ENCODE results near the gene CRY2.
"Not testable (repeated sequence)": the region's sequence is repeated elsewhere in the genome, so short reads cannot be mapped to it uniquely, and the experiment has no call there.

CRY2 gene

GRCh38 chr11:45901626-45902025 lies 54.4 kb downstream of the CRY2 start:
- no peaks in the 10 kb centered on the region for H3K36me3 ChIP-seq (ENCODE audit: insufficient read depth, low read length)
- peaks cover 6% of the 10 kb centered on the region; the same call in 1 of the 2 replicates for H3K4me1 ChIP-seq (ENCODE audit: insufficient read depth, low read length)
- H3K9ac ChIP-seq (ENCODE audit: low read depth, low read length), result no peak overlapping the region
- no peaks in the 10 kb centered on the region for H3K9me3 ChIP-seq (ENCODE audit: control insufficient read depth, insufficient read depth, low read length)

- Histone ChIP-seq H3K4me1 (ENCODE audit: insufficient read depth, low read length) (peaks cover 11% of the 10 kb centered on the region; the same call in 1 of the 2 replicates), H3K9me3 (ENCODE audit: control insufficient read depth, insufficient read depth, low read length) (no peaks in the 10 kb centered on the region), H3K36me3 (ENCODE audit: insufficient read depth, low read length) (no peaks in the 10 kb centered on the region), H3K9ac (ENCODE audit: low read depth, low read length) (no peak overlapping the region)
Observed at GRCh38 chr11:45902452-45903380, 55.4 kb downstream of the CRY2 start.

- H3K9ac ChIP-seq (ENCODE audit: low read depth, low read length), result no peak overlapping the region
- H3K9me3 ChIP-seq (ENCODE audit: control insufficient read depth, insufficient read depth, low read length), result no peaks in the 10 kb centered on the region
- no peaks in the 10 kb centered on the region for H3K36me3 ChIP-seq (ENCODE audit: insufficient read depth, low read length)
- peaks cover 4% of the 10 kb centered on the region; the same call in 1 of the 2 replicates for H3K4me1 ChIP-seq (ENCODE audit: insufficient read depth, low read length)
Observed at GRCh38 chr11:45904309-45904915, 57.1 kb downstream of the CRY2 start.

- Histone ChIP-seq H3K36me3 (ENCODE audit: insufficient read depth, low read length) (no peaks in the 10 kb centered on the region), H3K4me1 (ENCODE audit: insufficient read depth, low read length) (peaks cover 4% of the 10 kb centered on the region; the same call in 1 of the 2 replicates), H3K9me3 (ENCODE audit: control insufficient read depth, insufficient read depth, low read length) (no peaks in the 10 kb centered on the region), H3K9ac (ENCODE audit: low read depth, low read length) (no peak overlapping the region)
Observed at GRCh38 chr11:45905095-45905494, 57.8 kb downstream of the CRY2 start.

GRCh38 chr11:45905576-45905975 lies 58.3 kb downstream of the CRY2 start:
- not testable (repeated sequence) for H3K36me3 ChIP-seq (ENCODE audit: insufficient read depth, low read length)

GRCh38 chr11:45906096-45906682 lies 58.9 kb downstream of the CRY2 start:
- no peaks in the 10 kb centered on the region for H3K9me3 ChIP-seq (ENCODE audit: control insufficient read depth, insufficient read depth, low read length)
- peaks cover 4% of the 10 kb centered on the region; the same call in 1 of the 2 replicates for H3K4me1 ChIP-seq (ENCODE audit: insufficient read depth, low read length)
- H3K9ac ChIP-seq (ENCODE audit: low read depth, low read length), result no peak overlapping the region
- no peaks in the 10 kb centered on the region for H3K36me3 ChIP-seq (ENCODE audit: insufficient read depth, low read length)

More at GRCh38 chr11:45905576-45905975, 58.3 kb downstream of the CRY2 start:
- not testable (repeated sequence) for H3K9ac ChIP-seq (ENCODE audit: low read depth, low read length); H3K4me1 ChIP-seq (ENCODE audit: insufficient read depth, low read length); H3K9me3 ChIP-seq (ENCODE audit: control insufficient read depth, insufficient read depth, low read length)

- Histone ChIP-seq H3K9ac (ENCODE audit: low read depth, low read length) (no peak within 1 kb of the TSS), H3K36me3 (ENCODE audit: insufficient read depth, low read length) (no peaks in the 10 kb centered on the region), H3K9me3 (ENCODE audit: control insufficient read depth, insufficient read depth, low read length) (no peaks in the 10 kb centered on the region), H3K4me1 (ENCODE audit: insufficient read depth, low read length) (peaks cover 4% of the 10 kb centered on the region; the same call in 1 of the 2 replicates)
Observed at GRCh38 chr11:45906965-45907611, 59.8 kb downstream of the CRY2 start, which contains the start of gene FREY1. Gene FREY1, minus strand, starts transcription at chr11:45907271. Its CDS starts 26 bp downstream, at chr11:45907245.

GRCh38 chr11:45907911-45908370 lies 60.7 kb downstream of the CRY2 start:
- no peaks in the 10 kb centered on the region for H3K36me3 ChIP-seq (ENCODE audit: insufficient read depth, low read length)

GRCh38 chr11:45909594-45910475 lies 62.6 kb downstream of the CRY2 start:
- H3K9ac ChIP-seq (ENCODE audit: low read depth, low read length), result no peak overlapping the region
- H3K4me1 ChIP-seq (ENCODE audit: insufficient read depth, low read length), result peaks cover 4% of the 10 kb centered on the region; the same call in 1 of the 2 replicates
- H3K9me3 ChIP-seq (ENCODE audit: control insufficient read depth, insufficient read depth, low read length), result no peaks in the 10 kb centered on the region
- H3K36me3 ChIP-seq (ENCODE audit: insufficient read depth, low read length), result peaks cover under 1% of the 10 kb centered on the region; the same call in 1 of the 2 replicates

More at GRCh38 chr11:45907911-45908370, 60.7 kb downstream of the CRY2 start:
- no peak overlapping the region for H3K9ac ChIP-seq (ENCODE audit: low read depth, low read length)
- no peaks in the 10 kb centered on the region for H3K9me3 ChIP-seq (ENCODE audit: control insufficient read depth, insufficient read depth, low read length)
- H3K4me1 ChIP-seq (ENCODE audit: insufficient read depth, low read length), result peaks cover 4% of the 10 kb centered on the region; the same call in 1 of the 2 replicates

GRCh38 chr11:45910623-45911022 lies 63.3 kb downstream of the CRY2 start:
- no peak overlapping the region for H3K9ac ChIP-seq (ENCODE audit: low read depth, low read length)
- H3K36me3 ChIP-seq (ENCODE audit: insufficient read depth, low read length), result peaks cover 6% of the 10 kb centered on the region; the same call in 1 of the 2 replicates
- no peaks in the 10 kb centered on the region for H3K9me3 ChIP-seq (ENCODE audit: control insufficient read depth, insufficient read depth, low read length)
- peaks cover 4% of the 10 kb centered on the region; the same call in 1 of the 2 replicates for H3K4me1 ChIP-seq (ENCODE audit: insufficient read depth, low read length)

GRCh38 chr11:45913514-45913913 lies 66.2 kb downstream of the CRY2 start:
- Histone ChIP-seq H3K36me3 (ENCODE audit: insufficient read depth, low read length) (peaks cover 9% of the 10 kb centered on the region; the same call in 1 of the 2 replicates), H3K9me3 (ENCODE audit: control insufficient read depth, insufficient read depth, low read length) (no peaks in the 10 kb centered on the region), H3K9ac (ENCODE audit: low read depth, low read length) (no peak overlapping the region), H3K4me1 (ENCODE audit: insufficient read depth, low read length) (peaks cover 4% of the 10 kb centered on the region; the same call in 1 of the 2 replicates)

- no peaks in the 10 kb centered on the region for H3K9me3 ChIP-seq (ENCODE audit: control insufficient read depth, insufficient read depth, low read length)
- H3K4me1 ChIP-seq (ENCODE audit: insufficient read depth, low read length), result peaks cover 4% of the 10 kb centered on the region; the same call in 1 of the 2 replicates
- no peak overlapping the region for H3K9ac ChIP-seq (ENCODE audit: low read depth, low read length)
- H3K36me3 ChIP-seq (ENCODE audit: insufficient read depth, low read length), result peaks cover 9% of the 10 kb centered on the region; the same call in 1 of the 2 replicates
Observed at GRCh38 chr11:45913942-45914635, 66.8 kb downstream of the CRY2 start.
